Measurements from ENCODE around the gene DNAJC5G.
"Not testable (repeated sequence)": the region's sequence is repeated elsewhere in the genome, so short reads cannot be mapped to it uniquely, and the experiment has no call there.

DNAJC5G gene

DNA sequence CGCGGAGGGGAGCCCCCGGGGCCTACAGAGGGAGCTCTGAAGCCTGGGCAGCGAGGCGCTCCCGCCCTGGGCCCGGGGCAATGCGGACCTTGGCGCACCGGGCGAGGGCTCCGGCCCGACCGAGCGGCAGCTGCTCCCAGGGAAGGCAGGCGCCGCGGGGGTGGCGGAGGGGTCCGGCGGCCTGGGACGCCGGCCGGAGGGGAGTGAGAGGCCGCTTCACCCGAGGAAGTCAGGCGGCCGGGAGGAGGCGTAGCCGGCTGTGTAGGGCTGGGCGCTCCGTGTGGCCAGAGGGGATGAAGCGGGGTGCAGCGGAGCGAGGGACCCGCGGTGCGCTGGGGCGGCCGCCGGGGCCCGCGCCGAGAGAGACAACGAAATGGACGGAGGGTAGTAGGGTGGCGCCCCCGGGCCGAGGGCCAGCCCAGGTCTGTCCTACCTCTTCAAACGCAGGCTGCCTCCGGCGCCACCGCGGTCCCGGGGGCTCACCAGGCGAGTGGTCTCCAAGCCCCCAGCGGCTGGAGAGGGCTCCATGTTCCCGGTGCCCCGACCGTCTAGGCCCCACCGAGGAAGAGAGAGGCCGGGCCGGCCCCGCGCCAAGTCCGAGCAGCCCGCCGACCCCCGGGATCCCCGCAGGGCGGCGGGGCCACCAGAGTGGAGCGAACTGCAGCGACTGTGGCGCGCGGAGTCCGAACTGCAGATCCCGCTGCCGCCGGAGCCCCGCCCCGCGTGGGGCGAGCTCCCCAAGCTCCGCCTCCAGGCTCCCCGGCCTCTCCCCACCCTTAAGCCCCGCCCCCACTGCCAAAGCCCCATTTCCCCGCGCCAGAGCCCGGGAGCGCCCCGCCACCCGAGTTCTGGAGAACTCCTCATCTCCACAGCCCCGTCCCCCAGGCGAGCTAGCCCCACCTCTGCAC, 12.6 kb upstream of the DNAJC5G start, which contains the start of gene SLC30A3:
Gene SLC30A3, minus strand, starts transcription at position 669 of the 908 bp plus-strand sequence. Its CDS starts 141 bp downstream, at position 528.
- FAIRE-seq (peak; percentile 71), DNase-seq (ENCODE audit: insufficient read length, low spot score) (peak; percentile 82)
- TF ChIP-seq TAF1 (IDR thresholded peaks at IDR 0.05; ENCODE audit: low read depth, low read length) (no peak), POLR2A (IDR thresholded peaks at IDR 0.05; ENCODE audit: low read depth, low read length) (no peak), POLR2AphosphoS5 (IDR thresholded peaks at IDR 0.05; ENCODE audit: low read depth, low read length) (no peak), SPI1 (IDR thresholded peaks at IDR 0.05; ENCODE audit: low read depth, low read length) (no peak), POU2F2 (IDR thresholded peaks at IDR 0.05; ENCODE audit: low read depth, low read length) (no peak), PAX5 (IDR thresholded peaks at IDR 0.05; ENCODE audit: insufficient read depth, low read length, severe bottlenecking) (no peak)

DNA sequence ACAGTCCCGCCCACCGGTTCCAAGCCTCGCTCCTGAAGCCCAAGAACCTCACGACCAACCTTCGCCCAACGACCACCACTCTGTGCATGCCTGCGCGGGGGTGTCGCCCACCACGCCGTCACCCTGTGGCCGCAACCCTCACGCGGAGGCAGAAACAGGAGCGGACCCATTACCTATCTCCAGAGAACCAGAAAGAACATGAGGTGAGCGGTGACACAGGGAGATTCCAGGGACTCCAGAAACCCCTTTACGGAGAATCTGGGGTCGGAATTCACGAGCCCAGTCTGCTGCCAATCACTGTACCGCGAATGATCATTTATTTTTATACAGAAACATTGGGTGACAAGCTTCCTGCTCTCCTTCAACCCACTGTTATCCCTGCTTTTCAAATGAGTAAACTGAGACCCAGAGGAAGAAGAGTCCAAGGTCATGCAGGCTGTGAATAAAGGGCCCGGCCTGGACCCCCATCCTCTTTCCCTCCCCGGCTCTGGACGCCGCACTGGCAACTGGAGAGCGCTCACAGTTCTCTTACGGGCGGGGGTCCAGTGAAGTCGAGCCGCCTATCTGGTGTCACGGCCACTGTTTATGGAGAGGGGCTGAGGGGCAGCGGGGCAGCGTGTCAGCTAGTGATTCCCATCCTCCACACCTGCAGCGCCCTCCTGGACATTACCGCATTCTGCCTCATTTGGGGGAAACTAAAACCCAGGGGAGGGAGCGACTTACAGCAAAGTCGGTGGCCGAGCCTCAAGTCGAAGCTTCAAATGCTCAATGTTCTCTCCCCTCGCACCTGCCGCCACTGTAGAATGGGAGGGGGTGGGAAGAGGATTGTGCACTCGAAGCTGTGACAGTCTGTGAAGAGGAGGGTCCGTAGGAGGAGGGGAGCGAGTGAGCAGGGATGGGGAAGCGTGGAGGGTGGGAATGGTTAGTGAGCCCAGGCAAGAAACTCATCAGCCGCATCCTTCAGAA, 11.7 kb upstream of the DNAJC5G start:
- FAIRE-seq (no peak), DNase-seq (ENCODE audit: insufficient read length, low spot score) (no peak)
- no peak for TF ChIP-seq SPI1 (IDR thresholded peaks at IDR 0.05; ENCODE audit: low read depth, low read length)
- TF ChIP-seq POLR2AphosphoS5 (IDR thresholded peaks at IDR 0.05; ENCODE audit: low read depth, low read length): no peak
- TF ChIP-seq POLR2A (IDR thresholded peaks at IDR 0.05; ENCODE audit: low read depth, low read length): no peak
- TF ChIP-seq PAX5 (IDR thresholded peaks at IDR 0.05; ENCODE audit: insufficient read depth, low read length, severe bottlenecking): no peak
- TF ChIP-seq TAF1 (IDR thresholded peaks at IDR 0.05; ENCODE audit: low read depth, low read length): no peak
- TF ChIP-seq POU2F2 (IDR thresholded peaks at IDR 0.05; ENCODE audit: low read depth, low read length): no peak

DNA sequence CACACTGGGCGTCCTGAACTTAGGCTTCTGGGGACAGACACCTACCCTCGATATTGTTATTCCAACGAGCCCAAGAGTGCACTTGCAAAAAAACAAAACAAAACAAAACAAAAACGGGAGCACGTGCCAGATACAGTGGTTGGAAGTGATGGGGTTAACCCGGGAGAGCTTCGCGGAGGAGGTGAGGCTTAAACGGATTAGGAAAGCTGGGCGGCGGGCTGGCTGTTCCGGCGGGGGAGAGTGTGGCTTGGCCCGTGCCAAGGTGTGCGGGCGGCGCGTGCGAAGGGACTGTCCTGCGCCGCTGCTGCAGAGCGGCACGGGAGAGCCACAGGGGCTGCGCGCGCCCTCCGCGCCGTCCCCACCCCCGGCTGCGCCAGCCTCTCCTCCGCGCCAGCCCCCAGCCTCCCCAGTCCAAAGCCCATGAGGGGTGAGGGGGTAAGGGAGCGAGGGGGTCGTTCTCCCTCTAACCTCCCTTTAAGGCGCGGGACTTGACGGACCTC, 10.9 kb upstream of the DNAJC5G start:
- DNase-seq (ENCODE audit: insufficient read length, low spot score) (no peak), FAIRE-seq (peak; percentile 38)
- TF ChIP-seq PAX5 (IDR thresholded peaks at IDR 0.05; ENCODE audit: insufficient read depth, low read length, severe bottlenecking) (no peak), POLR2A (IDR thresholded peaks at IDR 0.05; ENCODE audit: low read depth, low read length) (no peak), POLR2AphosphoS5 (IDR thresholded peaks at IDR 0.05; ENCODE audit: low read depth, low read length) (no peak), TAF1 (IDR thresholded peaks at IDR 0.05; ENCODE audit: low read depth, low read length) (no peak), POU2F2 (IDR thresholded peaks at IDR 0.05; ENCODE audit: low read depth, low read length) (no peak), SPI1 (IDR thresholded peaks at IDR 0.05; ENCODE audit: low read depth, low read length) (no peak)

DNA sequence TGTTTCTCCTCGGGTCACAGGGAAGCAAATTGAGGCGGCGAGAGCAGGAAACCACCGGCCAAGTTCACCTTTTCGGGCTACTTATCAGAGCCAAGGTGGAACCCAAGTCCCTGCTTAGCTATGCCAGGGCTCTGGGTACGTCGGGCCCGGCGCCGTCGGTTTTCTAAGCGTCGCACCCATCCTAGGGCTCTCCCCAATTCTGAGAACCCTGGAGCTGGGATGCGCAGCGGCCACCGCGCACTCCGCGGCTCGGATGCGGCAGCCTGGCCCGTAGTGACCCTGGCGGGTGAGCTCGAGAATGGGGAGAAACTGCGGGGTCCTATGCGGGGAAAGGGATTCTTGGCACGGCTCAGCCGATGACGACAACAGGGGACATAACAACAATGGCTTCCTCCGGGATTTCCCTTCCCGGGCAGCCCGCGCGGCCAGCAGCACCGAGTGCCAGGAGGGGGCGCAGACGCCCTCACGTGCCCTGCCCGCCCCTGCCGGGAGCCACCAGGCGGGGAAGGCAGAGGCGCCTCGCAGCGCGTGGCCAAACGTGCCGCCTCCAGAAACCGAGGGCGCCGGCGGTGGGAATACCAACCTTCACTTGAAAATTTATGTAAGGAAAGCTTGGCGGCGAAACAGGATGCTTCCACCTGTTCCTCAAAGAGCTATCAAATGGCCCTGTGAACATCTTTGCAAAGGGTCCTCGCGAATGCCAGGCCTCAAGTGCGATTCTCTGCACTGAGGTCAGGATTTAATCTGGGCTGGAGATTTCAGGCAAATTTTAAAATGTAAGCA, 10.3 kb upstream of the DNAJC5G start:
- peak; percentile 58 for FAIRE-seq

DNA sequence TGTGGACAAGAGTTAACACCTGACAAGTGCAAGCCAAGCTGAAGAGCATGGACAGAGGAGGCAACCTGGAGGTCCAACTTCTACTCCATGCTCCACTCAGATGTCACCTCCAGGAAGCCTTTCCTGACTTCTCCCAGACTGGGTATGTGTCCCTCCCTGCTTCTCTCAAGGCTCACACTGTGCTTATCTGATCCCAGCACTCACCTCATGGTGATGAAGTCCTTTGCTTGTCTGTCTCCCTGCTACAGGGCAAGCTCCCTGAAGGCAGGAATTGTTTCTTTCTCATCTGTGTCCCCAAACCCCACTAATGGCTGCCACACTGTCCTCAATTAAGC, 9.7 kb upstream of the DNAJC5G start:
- no peak for FAIRE-seq
- TF ChIP-seq POLR2A (IDR thresholded peaks at IDR 0.05; ENCODE audit: low read depth, low read length) (no peak), SPI1 (IDR thresholded peaks at IDR 0.05; ENCODE audit: low read depth, low read length) (no peak), POU2F2 (IDR thresholded peaks at IDR 0.05; ENCODE audit: low read depth, low read length) (no peak), POLR2AphosphoS5 (IDR thresholded peaks at IDR 0.05; ENCODE audit: low read depth, low read length) (no peak), TAF1 (IDR thresholded peaks at IDR 0.05; ENCODE audit: low read depth, low read length) (no peak), PAX5 (IDR thresholded peaks at IDR 0.05; ENCODE audit: insufficient read depth, low read length, severe bottlenecking) (no peak)
- DNase-seq (ENCODE audit: insufficient read length, low spot score): no peak

More for the DNA sequence above, 10.3 kb upstream of the DNAJC5G start:
- DNase-seq (ENCODE audit: insufficient read length, low spot score): peak; percentile 73
- TF ChIP-seq POU2F2 (IDR thresholded peaks at IDR 0.05; ENCODE audit: low read depth, low read length): no peak
- TF ChIP-seq SPI1 (IDR thresholded peaks at IDR 0.05; ENCODE audit: low read depth, low read length): no peak
- no peak for TF ChIP-seq POLR2AphosphoS5 (IDR thresholded peaks at IDR 0.05; ENCODE audit: low read depth, low read length)
- TF ChIP-seq TAF1 (IDR thresholded peaks at IDR 0.05; ENCODE audit: low read depth, low read length): no peak
- TF ChIP-seq POLR2A (IDR thresholded peaks at IDR 0.05; ENCODE audit: low read depth, low read length): no peak
- no peak for TF ChIP-seq PAX5 (IDR thresholded peaks at IDR 0.05; ENCODE audit: insufficient read depth, low read length, severe bottlenecking)

DNA sequence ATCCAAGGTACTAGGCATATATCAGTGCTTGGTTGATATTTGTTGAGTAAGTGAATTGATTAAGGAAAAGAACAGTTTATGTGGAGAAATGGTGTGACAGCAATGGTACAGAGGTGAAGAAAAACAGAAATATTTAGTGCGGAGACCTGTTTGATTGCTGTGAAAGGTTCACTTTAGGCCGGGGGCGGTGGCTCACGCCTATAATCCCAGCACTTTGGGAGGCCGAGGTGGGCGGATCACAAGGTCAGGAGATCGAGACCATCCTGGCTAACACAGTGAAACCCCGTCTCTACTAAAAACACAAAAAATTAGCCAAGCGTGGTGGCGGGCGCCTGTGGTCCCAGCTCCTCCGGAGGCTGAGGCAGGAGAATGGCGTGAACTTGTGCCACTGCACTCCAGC, 6.9 kb upstream of the DNAJC5G start:
- FAIRE-seq; DNase-seq (ENCODE audit: insufficient read length, low spot score): not testable (repeated sequence)

DNA sequence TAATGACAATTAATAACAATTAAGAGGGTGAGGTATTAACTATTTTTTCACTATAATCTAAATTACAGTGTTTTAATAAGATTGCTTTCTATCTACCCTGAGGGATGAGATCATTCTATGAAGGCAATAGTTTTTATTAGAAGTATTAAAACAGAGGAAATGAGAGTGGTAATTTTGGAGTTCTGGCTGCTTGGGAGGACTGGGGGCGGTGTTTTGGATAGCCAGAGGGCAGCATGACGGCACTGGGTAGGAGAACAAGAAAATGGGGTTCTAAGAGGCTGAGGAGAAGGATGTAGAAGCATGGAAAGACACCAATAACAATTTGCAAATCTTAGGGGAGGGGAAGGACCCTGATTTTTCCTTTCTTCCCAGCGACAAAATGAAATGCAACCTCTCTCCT, 5.1 kb upstream of the DNAJC5G start:
- TF ChIP-seq POLR2A (IDR thresholded peaks at IDR 0.05; ENCODE audit: low read depth, low read length) (no peak), PAX5 (IDR thresholded peaks at IDR 0.05; ENCODE audit: insufficient read depth, low read length, severe bottlenecking) (no peak), TAF1 (IDR thresholded peaks at IDR 0.05; ENCODE audit: low read depth, low read length) (no peak), SPI1 (IDR thresholded peaks at IDR 0.05; ENCODE audit: low read depth, low read length) (no peak), POU2F2 (IDR thresholded peaks at IDR 0.05; ENCODE audit: low read depth, low read length) (no peak), POLR2AphosphoS5 (IDR thresholded peaks at IDR 0.05; ENCODE audit: low read depth, low read length) (no peak)
- DNase-seq (ENCODE audit: insufficient read length, low spot score) (no peak), FAIRE-seq (no peak)

DNA sequence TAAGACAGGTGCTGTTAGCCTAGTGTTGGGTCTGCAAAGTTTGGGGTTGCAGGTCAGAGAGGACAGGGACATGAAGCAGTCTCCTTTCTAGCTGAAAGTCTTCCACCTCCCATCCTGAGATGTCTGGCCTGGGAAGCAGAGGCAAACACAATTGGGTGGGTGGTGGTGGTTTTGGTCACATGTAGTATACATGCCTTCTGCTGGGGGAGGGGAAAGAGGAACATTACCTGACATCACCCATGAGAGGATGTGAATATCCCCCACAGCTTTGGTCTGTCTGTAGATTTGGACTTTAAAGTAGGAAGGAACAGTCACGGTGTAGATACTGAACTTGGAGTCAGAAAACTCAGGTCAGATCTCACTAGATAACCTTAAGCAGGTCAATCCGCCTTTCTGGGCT, 4.6 kb upstream of the DNAJC5G start:
- no peak for DNase-seq (ENCODE audit: insufficient read length, low spot score)
- TF ChIP-seq TAF1 (IDR thresholded peaks at IDR 0.05; ENCODE audit: low read depth, low read length): no peak
- no peak for TF ChIP-seq PAX5 (IDR thresholded peaks at IDR 0.05; ENCODE audit: insufficient read depth, low read length, severe bottlenecking)
- no peak for TF ChIP-seq POLR2AphosphoS5 (IDR thresholded peaks at IDR 0.05; ENCODE audit: low read depth, low read length)
- TF ChIP-seq SPI1 (IDR thresholded peaks at IDR 0.05; ENCODE audit: low read depth, low read length): no peak
- TF ChIP-seq POU2F2 (IDR thresholded peaks at IDR 0.05; ENCODE audit: low read depth, low read length): no peak
- no peak for TF ChIP-seq POLR2A (IDR thresholded peaks at IDR 0.05; ENCODE audit: low read depth, low read length)
- FAIRE-seq: peak; percentile 9

All from GM12891 (cell line).